ENCODE measurements around the gene ZNRF3.
"Not testable (repeated sequence)": the region's sequence is repeated elsewhere in the genome, so short reads cannot be mapped to it uniquely, and the experiment has no call there.

The ZNRF3 gene

DNA sequence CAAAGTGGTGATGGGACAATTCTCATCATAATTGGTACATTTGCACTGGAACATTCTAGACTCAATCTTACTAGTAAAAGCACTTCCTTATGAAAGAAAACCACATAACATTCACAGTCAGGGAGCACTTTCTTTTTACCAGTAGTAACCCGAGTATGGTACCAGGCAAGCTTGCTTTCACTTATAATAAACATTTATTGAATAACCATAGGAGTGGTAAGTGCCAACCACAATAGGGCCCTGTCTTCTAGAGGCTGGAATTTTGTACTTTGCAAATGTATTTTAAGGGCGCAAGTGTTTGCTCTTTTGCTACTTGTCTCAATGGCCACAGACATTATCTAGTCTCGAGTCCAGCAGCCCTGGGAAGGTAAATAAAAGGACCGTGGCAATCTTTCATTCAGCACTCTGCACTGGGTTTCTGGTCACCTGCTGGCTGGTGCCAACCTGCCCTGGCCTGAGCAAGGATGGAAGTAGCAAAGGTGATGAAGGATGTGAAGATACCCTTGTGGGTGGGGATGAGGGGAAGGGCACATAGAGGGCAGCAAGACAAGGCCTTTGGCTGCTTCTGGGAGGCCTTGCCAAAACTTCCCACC, 154.1 kb downstream of the ZNRF3 start:
- no peak for DNase-seq (ENCODE audit: low read depth, low spot score)

DNA sequence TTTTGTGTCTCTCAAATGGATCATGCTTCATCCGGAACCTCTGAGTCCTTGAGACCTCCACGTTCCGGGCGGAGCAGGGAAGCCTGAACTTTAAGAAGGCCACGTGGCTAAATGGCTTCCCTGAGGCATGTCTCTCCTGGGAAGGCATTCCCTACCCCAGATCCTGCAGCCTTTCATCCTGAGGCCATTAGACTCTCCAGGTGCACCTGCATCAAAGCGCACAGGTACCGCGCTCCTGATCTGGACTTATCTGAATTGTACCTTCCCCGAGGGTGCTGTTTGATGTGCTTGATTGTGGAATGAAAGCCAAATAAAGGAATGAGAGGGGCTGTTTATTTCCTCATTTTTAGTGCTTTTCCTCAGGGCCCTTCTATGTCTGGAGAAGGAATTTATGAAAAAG, 155.8 kb downstream of the ZNRF3 start:
- no peak for DNase-seq (ENCODE audit: low read depth, low spot score)

DNA sequence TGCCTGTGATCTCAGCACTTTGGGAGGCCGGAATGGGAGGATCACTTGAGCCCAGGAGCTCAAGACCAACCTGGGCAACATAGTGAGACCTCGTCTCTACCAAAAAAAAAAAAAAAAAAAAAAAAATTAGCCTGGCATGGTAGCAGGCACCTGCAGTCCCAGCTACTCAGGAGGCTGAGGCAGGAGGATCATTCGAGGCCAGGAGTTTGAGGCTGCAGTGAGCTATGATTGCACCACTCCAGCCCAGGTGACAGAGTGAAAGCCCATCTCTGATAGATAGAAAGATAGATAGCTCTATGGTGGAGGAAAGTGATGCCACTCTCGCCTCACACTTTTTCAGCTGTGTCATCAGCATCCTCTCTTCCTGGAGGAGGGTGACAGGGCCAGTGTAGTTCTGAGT, 156.3 kb downstream of the ZNRF3 start:
- DNase-seq (ENCODE audit: low read depth, low spot score): not testable (repeated sequence)

DNA sequence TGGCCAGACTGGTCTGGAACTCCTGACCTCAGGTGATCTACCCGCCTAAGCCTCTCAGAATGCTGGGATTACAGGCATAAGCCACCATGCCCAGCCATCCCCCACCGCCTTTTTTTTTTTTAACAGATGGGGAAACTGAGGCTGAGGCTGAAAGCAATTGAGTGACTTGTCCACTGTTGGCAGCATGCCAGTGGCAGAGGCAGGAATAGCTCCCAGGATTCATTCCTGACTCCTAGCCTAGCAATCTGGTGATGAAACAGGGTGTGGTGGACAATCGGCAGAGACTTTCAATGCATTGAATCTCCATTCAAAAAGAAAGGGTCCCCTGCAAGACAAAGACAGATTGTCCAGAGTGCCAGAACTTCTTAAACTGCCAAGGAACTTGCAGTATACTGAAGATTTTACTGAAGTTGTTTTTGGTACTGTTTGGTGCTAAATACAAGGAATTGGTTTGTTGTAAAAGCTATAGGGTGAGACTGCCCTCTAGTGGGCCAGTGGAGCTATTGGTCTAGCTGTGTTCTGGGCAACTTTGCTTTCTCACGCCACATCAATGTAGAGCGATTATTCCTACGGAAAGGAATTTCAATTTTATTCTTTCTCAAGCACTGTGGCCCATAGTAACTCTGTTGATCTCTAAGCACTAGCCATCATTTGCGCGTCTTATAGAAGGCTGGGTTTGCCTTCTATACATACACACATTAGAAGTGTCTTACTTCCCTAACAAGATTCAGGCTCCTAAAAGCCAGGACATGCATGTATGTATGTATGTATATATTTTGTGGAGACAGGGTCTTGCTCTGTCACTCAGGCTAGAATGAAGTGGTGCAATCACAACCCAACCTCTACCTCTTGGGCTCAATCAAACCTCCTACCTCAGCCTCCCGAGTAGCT, 157.3 kb downstream of the ZNRF3 start:
- DNase-seq (ENCODE audit: low read depth, low spot score): peak; percentile 43

DNA sequence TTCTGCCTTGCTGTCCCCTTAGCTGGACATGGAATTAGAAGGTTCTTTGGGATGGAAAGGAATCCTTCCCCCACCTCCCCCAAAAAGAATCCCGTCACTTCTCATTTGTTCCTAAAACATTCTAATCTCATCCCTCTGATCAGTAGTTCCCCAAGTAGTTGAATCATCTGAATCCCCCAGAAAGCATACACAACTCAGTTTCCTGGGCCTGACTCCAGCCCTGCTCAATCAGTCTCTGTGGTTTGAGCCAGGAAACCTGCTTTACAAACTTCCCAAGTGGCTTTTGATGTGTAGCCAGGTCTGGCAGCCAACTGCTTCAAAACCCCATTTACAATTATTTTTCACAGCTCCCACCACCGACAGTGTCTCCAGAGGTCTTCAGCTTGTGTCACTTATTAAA, 158.0 kb downstream of the ZNRF3 start:
- DNase-seq (ENCODE audit: low read depth, low spot score): no peak

DNA sequence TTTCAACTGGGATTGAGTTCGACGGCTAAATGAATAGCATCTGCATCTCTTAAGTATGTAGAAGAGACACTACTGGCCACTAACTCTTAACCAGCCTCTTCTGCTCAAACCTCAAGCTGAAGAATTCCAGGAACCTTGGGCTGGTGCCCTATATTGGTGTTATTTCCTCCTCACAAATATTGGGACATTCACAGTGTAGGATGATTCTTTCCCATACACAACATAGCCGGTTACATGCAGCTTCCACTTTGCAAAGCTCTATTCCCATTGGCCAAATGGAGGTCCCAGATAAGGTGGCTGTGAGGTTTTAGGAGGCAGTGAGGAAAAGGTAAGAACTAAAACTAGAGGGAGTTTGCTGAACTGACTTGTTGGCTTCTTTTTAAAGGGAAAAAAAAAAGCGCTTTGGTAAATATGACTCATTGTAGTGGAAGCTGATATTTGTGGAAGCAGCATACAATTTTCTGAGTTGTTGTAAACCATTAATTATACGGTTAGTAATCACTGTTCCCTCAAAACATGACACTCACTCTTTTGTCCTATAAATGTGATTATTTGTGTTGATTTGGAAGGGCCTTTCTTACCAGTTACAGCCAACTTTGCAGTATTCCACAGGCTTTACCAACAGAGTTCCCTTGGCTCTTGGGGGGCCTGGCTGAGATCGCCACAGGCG, 160.7 kb downstream of the ZNRF3 start:
- no peak for DNase-seq (ENCODE audit: low read depth, low spot score)

DNA sequence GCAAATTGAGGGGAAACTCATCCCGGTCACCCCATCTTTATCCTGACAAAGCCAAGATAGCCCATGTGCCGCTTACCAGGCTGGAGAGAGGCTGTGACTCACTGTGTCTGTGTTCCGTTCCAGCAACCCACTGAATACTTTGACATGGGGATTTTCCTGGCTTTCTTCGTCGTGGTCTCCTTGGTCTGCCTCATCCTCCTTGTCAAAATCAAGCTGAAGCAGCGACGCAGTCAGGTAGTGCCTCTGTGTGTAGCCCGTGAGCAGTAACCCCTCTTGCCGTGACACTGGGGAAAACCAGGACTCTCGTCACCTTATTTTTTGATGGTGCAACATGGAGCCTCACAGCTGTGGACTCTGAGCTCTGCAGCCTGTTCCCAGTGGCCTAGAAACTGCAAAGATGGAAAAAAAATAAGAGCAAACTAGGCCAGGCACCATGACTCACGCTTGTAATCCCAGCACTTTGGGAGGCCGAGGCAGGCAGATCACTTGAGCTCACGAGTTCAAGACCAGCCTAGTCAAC, 161.3 kb downstream of the ZNRF3 start:
- no peak for DNase-seq (ENCODE audit: low read depth, low spot score)

DNA sequence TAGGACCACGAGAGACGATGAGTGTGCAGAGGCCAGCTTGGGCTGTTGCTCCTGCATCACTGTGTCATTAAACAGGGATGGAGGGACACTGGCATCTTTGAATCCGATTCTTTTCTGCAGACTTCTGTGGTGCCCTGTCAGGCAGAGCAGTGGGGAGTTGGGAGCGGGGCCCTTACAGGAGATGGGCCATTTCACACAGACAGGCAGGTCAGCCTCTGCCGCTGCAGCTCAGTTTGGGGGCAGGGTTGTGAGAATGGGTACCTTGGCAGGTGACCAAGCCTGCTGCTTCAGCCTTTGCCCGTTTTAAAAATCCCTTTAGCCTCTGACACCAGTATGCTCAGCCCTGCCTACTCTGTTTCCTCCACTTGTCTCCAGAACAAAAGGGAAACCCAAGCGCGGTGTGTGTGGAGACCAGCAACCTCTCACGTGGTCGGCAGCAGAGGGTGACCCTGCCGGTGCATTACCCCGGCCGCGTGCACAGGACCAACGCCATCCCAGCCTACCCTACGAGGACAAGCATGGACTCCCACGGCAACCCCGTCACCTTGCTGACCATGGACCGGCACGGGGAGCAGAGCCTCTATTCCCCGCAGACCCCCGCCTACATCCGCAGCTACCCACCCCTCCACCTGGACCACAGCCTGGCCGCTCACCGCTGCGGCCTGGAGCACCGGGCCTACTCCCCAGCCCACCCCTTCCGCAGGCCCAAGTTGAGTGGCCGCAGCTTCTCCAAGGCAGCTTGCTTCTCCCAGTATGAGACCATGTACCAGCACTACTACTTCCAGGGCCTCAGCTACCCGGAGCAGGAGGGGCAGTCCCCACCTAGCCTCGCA, 165.7 kb downstream of the ZNRF3 start:
- no peak for DNase-seq (ENCODE audit: low read depth, low spot score)

DNA sequence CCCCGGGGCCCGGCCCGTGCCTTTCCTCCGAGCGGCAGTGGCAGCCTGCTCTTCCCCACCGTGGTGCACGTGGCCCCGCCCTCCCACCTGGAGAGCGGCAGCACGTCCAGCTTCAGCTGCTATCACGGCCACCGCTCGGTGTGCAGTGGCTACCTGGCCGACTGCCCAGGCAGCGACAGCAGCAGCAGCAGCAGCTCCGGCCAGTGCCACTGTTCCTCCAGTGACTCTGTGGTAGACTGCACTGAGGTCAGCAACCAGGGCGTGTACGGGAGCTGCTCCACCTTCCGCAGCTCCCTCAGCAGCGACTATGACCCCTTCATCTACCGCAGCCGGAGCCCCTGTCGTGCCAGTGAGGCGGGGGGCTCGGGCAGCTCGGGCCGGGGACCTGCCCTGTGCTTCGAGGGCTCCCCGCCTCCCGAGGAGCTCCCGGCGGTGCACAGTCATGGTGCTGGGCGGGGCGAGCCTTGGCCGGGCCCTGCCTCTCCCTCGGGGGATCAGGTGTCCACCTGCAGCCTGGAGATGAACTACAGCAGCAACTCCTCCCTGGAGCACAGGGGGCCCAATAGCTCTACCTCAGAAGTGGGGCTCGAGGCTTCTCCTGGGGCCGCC, 166.4 kb downstream of the ZNRF3 start:
- no peak for DNase-seq (ENCODE audit: low read depth, low spot score)

DNA sequence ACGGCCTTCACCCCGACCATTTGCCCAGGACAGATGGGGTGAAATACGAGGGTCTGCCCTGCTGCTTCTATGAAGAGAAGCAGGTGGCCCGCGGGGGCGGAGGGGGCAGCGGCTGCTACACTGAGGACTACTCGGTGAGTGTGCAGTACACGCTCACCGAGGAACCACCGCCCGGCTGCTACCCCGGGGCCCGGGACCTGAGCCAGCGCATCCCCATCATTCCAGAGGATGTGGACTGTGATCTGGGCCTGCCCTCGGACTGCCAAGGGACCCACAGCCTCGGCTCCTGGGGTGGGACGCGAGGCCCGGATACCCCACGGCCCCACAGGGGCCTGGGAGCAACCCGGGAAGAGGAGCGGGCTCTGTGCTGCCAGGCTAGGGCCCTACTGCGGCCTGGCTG, 167.1 kb downstream of the ZNRF3 start:
- DNase-seq (ENCODE audit: low read depth, low spot score): no peak

DNA sequence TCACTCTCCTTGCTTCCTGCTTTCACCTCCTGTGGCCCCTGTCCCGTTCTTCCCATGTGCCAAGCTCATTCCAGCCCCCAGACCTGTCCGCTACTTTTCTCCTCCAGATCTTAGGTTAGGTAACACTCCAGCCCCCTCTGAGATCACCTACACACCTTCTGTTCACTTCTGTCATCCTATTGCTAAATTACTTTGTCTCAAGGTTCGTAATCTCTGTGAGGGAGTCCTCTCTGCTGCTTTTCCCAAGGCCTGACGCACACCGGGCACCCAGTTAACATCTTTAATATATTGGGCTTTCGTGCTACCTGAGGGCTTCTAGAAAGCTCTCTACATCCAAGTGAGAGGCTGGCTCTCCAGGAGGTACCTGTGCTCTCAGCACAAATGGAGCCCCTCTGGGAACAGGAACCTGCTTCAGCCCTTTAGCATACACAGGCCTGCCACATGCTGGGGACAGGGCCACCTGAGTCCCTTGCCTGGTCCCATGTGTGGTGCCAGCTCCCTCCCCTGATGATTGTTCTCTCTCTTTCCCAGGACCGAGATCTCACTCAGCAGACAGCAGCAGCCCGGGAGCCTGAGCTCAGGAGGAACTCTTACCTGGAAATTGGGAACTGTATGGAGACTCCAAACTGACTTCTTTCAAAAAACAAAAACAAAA, 169.8 kb downstream of the ZNRF3 start:
- DNase-seq (ENCODE audit: low read depth, low spot score): no peak

DNA sequence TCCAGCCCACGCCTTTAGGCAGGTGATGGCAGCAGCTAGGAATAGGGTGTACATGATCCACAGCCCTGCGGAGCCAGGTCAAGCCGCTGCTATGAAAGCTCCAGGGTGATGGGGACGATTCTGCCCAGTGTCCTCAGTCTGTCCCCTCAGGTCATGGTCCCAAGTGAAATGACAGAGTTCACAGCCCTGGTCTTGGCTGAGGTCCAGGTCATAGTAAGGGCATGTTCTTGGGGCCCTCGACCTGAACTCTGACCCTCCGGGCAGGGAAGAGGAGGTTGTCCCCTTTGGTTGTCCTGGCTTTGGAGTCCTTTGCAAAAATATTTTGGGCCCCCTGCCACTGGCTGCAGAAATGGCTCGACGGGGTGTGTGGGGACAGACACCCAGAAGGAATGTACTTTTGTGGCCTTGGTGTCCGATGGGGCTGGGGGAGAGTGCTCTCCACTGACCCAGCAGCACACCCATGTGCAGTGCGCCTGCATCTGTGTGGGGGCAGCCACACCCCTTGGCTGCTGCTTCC, 170.9 kb downstream of the ZNRF3 start:
- no peak for DNase-seq (ENCODE audit: low read depth, low spot score)

DNA sequence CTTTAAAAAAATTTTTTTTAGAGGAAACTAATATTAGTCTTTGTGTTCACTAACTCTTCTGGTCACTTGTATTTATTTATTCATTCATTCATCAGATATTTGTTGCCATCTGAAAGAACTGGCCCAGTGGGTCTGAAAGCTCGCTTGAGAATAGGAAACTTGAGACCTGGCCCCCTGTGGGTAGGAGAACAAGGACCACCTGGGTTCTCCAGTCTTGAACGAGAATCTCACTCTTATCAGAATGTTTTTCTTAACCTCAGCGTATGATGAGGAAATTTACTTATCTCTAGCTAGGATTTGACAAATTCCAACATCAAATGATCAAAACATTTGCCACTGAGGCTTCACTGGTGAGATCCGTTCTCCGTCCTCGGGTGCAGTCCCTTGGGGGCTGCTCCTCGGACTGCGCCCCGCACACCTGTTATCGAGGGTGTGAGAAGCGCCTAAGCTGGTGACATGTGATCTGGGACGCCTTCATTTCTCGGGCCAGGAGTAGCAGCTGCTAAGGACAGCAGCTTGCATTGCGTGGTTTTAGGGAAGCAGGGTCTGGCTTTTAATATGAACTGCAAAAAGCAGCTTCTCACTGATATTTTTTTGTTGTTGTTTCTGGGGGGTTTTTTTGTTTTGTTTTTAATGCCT, 171.9 kb downstream of the ZNRF3 start:
- DNase-seq (ENCODE audit: low read depth, low spot score): no peak

DNA sequence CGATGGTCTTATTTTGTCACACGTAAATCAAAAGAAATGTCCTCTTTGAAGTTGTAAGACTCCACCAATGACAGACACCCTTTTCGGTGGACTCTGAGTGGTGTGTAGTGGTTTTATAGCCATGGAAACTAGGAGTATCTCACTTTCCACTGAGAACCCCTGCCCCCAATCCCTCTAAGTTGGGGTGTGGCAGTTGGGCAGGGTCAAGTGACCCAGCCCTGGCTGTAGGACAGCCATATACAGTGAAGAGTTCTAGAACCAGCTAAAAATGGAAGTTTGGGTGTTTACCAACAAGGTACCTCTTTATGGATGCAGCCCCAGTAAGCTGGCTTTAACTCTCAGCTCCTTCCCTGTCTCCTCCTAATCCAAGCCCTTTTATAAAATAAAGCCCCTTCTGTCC, 173.1 kb downstream of the ZNRF3 start:
- DNase-seq (ENCODE audit: low read depth, low spot score): no peak

DNA sequence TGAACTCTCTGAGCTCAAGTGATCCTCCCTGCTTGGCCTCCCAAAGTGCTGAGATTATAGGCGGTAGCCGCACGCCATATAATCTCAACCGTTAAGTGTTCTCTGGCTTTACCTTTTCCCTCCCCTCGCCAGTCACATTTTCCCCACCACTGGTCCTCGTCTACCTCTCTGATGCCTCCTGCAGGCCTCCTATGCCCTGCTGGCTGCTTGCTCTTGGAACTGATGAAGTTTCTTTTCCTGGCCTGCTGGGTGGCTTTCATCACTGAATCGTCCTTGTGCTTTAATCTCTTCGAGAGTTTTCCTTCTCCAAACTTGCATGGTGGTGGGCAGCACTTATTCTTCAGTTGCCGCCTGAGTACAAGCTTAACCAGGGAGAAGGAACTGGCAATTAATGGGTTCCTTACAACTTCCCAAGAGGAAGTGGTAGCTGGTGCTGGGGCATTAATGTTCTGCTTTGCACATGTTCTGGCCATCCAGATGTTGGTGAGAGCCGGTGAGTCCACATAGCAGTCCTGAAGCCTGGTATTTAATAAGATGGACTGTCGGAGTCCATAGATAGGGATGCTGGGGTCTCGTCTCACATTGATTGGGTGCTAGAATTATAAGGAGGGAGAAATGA, 177.0 kb downstream of the ZNRF3 start:
- DNase-seq (ENCODE audit: low read depth, low spot score): no peak

DNA sequence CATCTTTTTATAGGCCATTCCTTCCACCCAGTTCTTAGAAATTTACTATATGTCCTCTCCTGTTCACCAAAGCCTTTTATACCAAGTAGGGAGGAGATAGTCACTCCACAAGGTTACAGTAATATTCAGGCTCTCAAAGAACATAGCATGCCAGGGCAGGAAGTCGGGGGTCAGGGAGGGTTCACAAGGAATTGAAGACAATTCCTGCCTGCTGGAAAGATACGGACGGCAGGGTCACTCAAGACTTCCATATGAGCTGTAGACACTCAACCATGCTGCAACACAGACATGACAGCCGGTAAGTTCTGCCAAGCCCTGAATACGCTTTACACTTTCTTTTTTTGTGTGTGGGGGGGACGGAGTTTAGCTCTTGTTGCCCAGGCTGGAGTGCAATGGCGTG, 177.6 kb downstream of the ZNRF3 start:
- DNase-seq (ENCODE audit: low read depth, low spot score): no peak

DNA sequence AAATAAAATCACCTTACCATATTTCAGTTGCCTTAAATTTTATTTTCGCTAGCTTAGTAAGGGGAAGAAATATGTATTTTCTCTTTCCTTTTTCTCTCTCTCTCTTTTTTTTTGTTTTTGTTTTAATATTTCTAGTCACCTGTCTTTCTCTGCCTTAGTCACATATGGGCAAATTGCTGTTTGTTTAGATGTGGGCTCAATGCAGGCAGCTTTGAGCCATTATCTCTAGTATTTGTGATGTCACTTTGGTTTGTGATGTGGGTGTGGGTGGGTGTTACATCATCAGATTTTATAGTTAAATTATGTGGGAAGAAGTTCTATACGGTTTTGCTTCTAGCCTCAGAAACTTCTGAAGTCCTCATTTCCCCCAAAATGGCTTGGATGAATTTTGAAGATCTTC, 178.4 kb downstream of the ZNRF3 start, which contains the start of gene C22orf31:
TSS of gene C22orf31 (minus strand) at position 59 of the 400 bp plus-strand sequence. CDS start at position 20, 39 bp downstream.
- DNase-seq (ENCODE audit: low read depth, low spot score): no peak

DNA sequence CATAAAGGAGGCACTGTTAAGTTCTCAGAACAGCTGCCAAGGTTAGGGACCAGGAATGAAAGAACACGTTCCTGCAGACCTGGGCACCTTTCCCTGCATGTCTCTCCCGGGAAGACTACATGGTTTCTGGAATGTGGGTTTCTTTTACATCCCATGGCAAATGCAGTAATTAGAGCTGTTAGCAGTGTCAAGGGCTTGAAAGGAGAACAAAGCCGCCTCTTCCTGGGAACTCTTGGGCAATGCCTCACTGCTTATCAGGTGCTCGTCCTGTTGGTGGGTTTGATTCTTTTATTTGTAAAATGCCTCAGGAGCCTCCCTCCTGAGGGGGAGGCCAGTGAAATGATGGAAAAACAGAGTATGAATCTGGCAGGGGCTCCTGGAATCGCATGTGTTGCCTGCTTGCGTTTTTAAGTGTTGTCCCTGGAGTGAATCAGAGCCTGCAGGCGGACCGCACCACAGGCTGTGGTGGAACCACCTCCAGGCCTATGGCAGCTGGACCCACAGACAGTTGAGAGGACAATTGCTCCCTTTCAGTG, 179.0 kb downstream of the ZNRF3 start:
- no peak for DNase-seq (ENCODE audit: low read depth, low spot score)
